K562 (cell line): ENCODE data around the gene ZC3H18. TPM values are rescaled to one million over a fixed set of nuclear protein-coding genes. Genes with fewer than 3 reads are reported as not detected.

ENCODE experiments used
- ARNT ChIP-seq, 2 experiments: fragments of 450-650 bp; IDR thresholded peaks; 2 replicates each; pipeline ENCODE4 v1.6.1; 2016; ENCODE audit warnings: mild to moderate bottlenecking in 1 of 2
- BACH1 ChIP-seq: fragments of 200-800 bp; sonication (Bioruptor generic); IDR thresholded peaks from 2 replicates; pipeline ENCODE4 v1.6.1; 2016; ENCODE audit warnings: missing genetic modification characterization, missing compliant biosample characterization
- BCL6 ChIP-seq: fragments of 250-450 bp; sonication (Bioruptor Pico); IDR thresholded peaks from 2 replicates; pipeline ENCODE4 v1.4.0; 2020
- CCAR2 ChIP-seq: fragments of 200-400 bp; formaldehyde crosslinking; IDR thresholded peaks from 2 replicates; pipeline ENCODE4 v1.6.1; 2017; ENCODE audit warnings: mild to moderate bottlenecking, low read depth, low read length
- ETS2 ChIP-seq: IDR thresholded peaks from 2 replicates; pipeline ENCODE4 v1.6.1; 2016; ENCODE audit warnings: borderline replicate concordance, missing genetic modification characterization, mild to moderate bottlenecking, moderate library complexity, missing compliant biosample characterization; ENCODE audit not compliant: poor library complexity, severe bottlenecking
- HMG20A ChIP-seq: fragments of 450-650 bp; formaldehyde crosslinking; conservative IDR thresholded peaks from 2 replicates; pipeline ENCODE4 v1.4.0; 2020; ENCODE audit warnings: mild to moderate bottlenecking, mixed read lengths
- KLF1 ChIP-seq: fragments of 450-650 bp; IDR thresholded peaks from 2 replicates; pipeline ENCODE4 v1.6.1; 2016; ENCODE audit warnings: missing genetic modification characterization, missing compliant biosample characterization
- MCM3 ChIP-seq: fragments of 450-650 bp; IDR thresholded peaks from 2 replicates; pipeline ENCODE4 v1.6.1; 2016
- NRF1 ChIP-seq, 2 experiments: fragments of 450-650 bp; IDR thresholded peaks in 1 of 2; conservative IDR thresholded peaks in 1 of 2; 2 replicates each; pipeline ENCODE4 v1.6.1; 2014; ENCODE audit warnings: mild to moderate bottlenecking in 2 of 2
- RBM14 ChIP-seq: fragments of 200-400 bp; formaldehyde crosslinking; IDR thresholded peaks from 2 replicates; pipeline ENCODE4 v1.6.1; 2018; ENCODE audit warnings: low read depth, mild to moderate bottlenecking, low read length, moderate library complexity, borderline replicate concordance; ENCODE audit not compliant: insufficient read depth
- SAP30 ChIP-seq: fragments of 200-600 bp; sonication (generic); IDR thresholded peaks from 2 replicates; pipeline ENCODE4 v1.6.1; 2012; ENCODE audit warnings: borderline replicate concordance, low read depth, mild to moderate bottlenecking, moderate library complexity, low read length, control low read depth, inconsistent platforms; ENCODE audit not compliant: insufficient read depth, poor library complexity, severe bottlenecking
- TAF1 ChIP-seq: IDR thresholded peaks from 2 replicates; pipeline ENCODE4 v1.6.1; 2011; ENCODE audit warnings: mild to moderate bottlenecking, low read length, moderate library complexity; ENCODE audit not compliant: insufficient read depth, control insufficient read depth, severe bottlenecking; ENCODE audit errors: extremely low read depth
- TBL1XR1 ChIP-seq, 2 experiments: IDR thresholded peaks; 2 replicates each; pipeline ENCODE4 v1.6.1; 2012; ENCODE audit warnings: improper control_type of control experiment in 2 of 2, low read length in 2 of 2, mild to moderate bottlenecking in 1 of 2
- TOE1 ChIP-seq, 2 experiments: fragments of 450-650 bp in 1 of 2; sonication (generic) in 1 of 2; formaldehyde crosslinking in 1 of 2; IDR thresholded peaks; 2 replicates each; pipeline versions ENCODE4 v1.7.1 to v1.8.0; 2016 to 2022; ENCODE audit warnings: borderline replicate concordance in 2 of 2, mild to moderate bottlenecking in 2 of 2, antibody characterized with exemption in 1 of 2, inconsistent platforms in 1 of 2, low read depth in 1 of 2, missing genetic modification reagents in 1 of 2, moderate library complexity in 1 of 2
- TRIM28 ChIP-seq: fragments of 450-650 bp; IDR thresholded peaks from 2 replicates; pipeline ENCODE4 v1.6.1; 2017
- ZFPM2 ChIP-seq: fragments of 250-450 bp; sonication (Bioruptor Pico); IDR thresholded peaks from 2 replicates; pipeline ENCODE4 v1.5.1; 2022; ENCODE audit warnings: mild to moderate bottlenecking
- ZNF445 ChIP-seq: fragments of 250-450 bp; sonication (Bioruptor Pico); IDR thresholded peaks from 2 replicates; pipeline ENCODE4 v1.4.0; 2020; ENCODE audit warnings: low read depth, mild to moderate bottlenecking, moderate library complexity
- polyA plus RNA-seq, 8 experiments: library from polyadenylated mRNA; depleted of rRNA in 4 of 8; stranded (reverse) in 5 of 8; unstranded in 3 of 8; fragments of >200 nt; fragmentation: Nextera tagmentation in 2 of 8; fragmentation: Illumina TruSeq in 1 of 8; extraction: Ambion mirVana in 2 of 8; extraction: Trizol in 1 of 8; gene quantifications; 2 replicates each; pipeline versions ENCODE4 v1.2.1 to v1.2.3, GENCODE V29; 2011 to 2014; ENCODE audit warnings: inconsistent platforms in 1 of 8, missing spikeins in 1 of 8
- total RNA-seq, 7 experiments: library from RNA; depleted of rRNA in 6 of 7; stranded (reverse); fragments of >200 nt in 6 of 7; fragmentation: Illumina TruSeq in 2 of 7; extraction: Trizol in 2 of 7; gene quantifications; 2 replicates each; pipeline versions ENCODE4 v1.2.1 to v1.2.3, GENCODE V29; 2011 to 2021; ENCODE audit warnings: low replicate concordance in 1 of 7
- TF ChIP-seq, protein P1 (sequence below): fragments of 250-450 bp; sonication (Bioruptor Pico); IDR thresholded peaks from 2 replicates; pipeline ENCODE4 v1.9.0; 2021; ENCODE audit warnings: mild to moderate bottlenecking, inconsistent platforms

The ZC3H18 gene
- total and polyA plus RNA-seq, 9 of the 15 experiments (the other 6 are each of a cell fraction or from before 2014, with no cell fraction given): 1.7 to 88.7 (median 26.9) TPM

DNA sequence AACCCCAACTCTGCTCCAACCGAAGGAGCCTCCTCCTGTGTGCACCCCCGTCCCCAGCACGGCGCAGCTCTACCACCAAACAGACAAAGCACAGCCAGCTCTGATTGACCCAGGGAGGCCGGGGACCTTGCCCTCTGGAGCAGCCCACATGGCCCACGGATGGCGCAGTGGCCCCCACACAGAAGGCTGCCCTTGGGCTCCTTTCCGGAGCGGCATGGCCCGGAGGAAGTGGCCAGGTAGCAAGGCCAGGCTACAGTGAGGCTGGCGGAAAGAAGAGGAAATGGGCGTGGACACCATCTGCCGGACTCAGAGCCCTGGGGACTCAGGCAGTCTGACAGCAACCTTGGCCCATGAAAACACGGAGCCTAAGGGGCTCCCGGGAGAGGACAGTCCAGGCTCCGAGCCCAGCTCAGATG is 19.9 kb upstream of the ZC3H18 start (continued):
- no peak for TF ChIP-seq TBL1XR1 (IDR thresholded peaks at IDR 0.05; ENCODE audit: low read length in 2 of 2)
- TF ChIP-seq SAP30: no peak
- TF ChIP-seq, protein P1, sequence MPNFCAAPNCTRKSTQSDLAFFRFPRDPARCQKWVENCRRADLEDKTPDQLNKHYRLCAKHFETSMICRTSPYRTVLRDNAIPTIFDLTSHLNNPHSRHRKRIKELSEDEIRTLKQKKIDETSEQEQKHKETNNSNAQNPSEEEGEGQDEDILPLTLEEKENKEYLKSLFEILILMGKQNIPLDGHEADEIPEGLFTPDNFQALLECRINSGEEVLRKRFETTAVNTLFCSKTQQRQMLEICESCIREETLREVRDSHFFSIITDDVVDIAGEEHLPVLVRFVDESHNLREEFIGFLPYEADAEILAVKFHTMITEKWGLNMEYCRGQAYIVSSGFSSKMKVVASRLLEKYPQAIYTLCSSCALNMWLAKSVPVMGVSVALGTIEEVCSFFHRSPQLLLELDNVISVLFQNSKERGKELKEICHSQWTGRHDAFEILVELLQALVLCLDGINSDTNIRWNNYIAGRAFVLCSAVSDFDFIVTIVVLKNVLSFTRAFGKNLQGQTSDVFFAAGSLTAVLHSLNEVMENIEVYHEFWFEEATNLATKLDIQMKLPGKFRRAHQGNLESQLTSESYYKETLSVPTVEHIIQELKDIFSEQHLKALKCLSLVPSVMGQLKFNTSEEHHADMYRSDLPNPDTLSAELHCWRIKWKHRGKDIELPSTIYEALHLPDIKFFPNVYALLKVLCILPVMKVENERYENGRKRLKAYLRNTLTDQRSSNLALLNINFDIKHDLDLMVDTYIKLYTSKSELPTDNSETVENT: no peak
- no peak for TF ChIP-seq TAF1
- TF ChIP-seq ZNF445 (CRISPR knock-in tag): no peak
- no peak for TF ChIP-seq ZFPM2 (CRISPR knock-in tag)
- TF ChIP-seq TOE1 (IDR thresholded peaks at IDR 0.05; ENCODE audit: borderline replicate concordance): no peak
- no peak for TF ChIP-seq TOE1 (CRISPR knock-in tag; IDR thresholded peaks at IDR 0.05; ENCODE audit: borderline replicate concordance, low read depth)
- TF ChIP-seq CCAR2: no peak
- TF ChIP-seq RBM14: 0 out of 2 replicates have a peak, but pooled peaks have one; percentile 53
- TF ChIP-seq KLF1 (tag): no peak
- TF ChIP-seq NRF1 (conservative IDR thresholded peaks at IDR 0.05 in 1 of 2, IDR thresholded peaks at IDR 0.05 in 1 of 2): 0 out of 4 replicates have a peak, but pooled peaks of 1 of the 2 experiments have one; percentile 20
- TF ChIP-seq MCM3: no peak
- no peak for TF ChIP-seq BCL6 (CRISPR knock-in tag)
- no peak for TF ChIP-seq ARNT (IDR thresholded peaks at IDR 0.05)
- TF ChIP-seq ETS2 (tag): no peak
- TF ChIP-seq HMG20A (CRISPR knock-in tag): no peak
- TF ChIP-seq TRIM28: no peak
- no peak for TF ChIP-seq BACH1 (tag)
